Measurements from ENCODE around the gene TENM4.

TENM4 gene

GRCh38 chr11:78795621-78796261 is 645.1 kb downstream of the TENM4 start:
- peak; percentile 25 for DNase-seq

- no peak for DNase-seq
Observed at GRCh38 chr11:78791964-78792363, 648.9 kb downstream of the TENM4 start.

- no peak for DNase-seq
Observed at GRCh38 chr11:78791254-78791653, 649.6 kb downstream of the TENM4 start.

- DNase-seq: peak; percentile 14
Observed at GRCh38 chr11:78790784-78791183, 650.0 kb downstream of the TENM4 start.

GRCh38 chr11:78789375-78789774 is 651.5 kb downstream of the TENM4 start:
- DNase-seq: no peak

GRCh38 chr11:78788533-78788932 is 652.3 kb downstream of the TENM4 start:
- no peak for DNase-seq

- DNase-seq: no peak
Observed at GRCh38 chr11:78787696-78788095, 653.1 kb downstream of the TENM4 start.

GRCh38 chr11:78786746-78787145 is 654.1 kb downstream of the TENM4 start:
- no peak for DNase-seq

GRCh38 chr11:78786086-78786485 is 654.7 kb downstream of the TENM4 start:
- no peak for DNase-seq

GRCh38 chr11:78784321-78785061 is 656.3 kb downstream of the TENM4 start:
- DNase-seq: no peak

GRCh38 chr11:78783846-78784245 is 657.0 kb downstream of the TENM4 start:
- DNase-seq: no peak

GRCh38 chr11:78783301-78783700 is 657.5 kb downstream of the TENM4 start:
- DNase-seq: no peak

- DNase-seq: no peak
Observed at GRCh38 chr11:78782725-78783124, 658.1 kb downstream of the TENM4 start.

GRCh38 chr11:78780889-78781288 is 659.9 kb downstream of the TENM4 start:
- DNase-seq: no peak

GRCh38 chr11:78773492-78773891 is 667.3 kb downstream of the TENM4 start:
- DNase-seq: no peak

GRCh38 chr11:78773077-78773476 is 667.8 kb downstream of the TENM4 start:
- no peak for DNase-seq

GRCh38 chr11:78772186-78772585 is 668.6 kb downstream of the TENM4 start:
- no peak for DNase-seq

- DNase-seq: no peak
Observed at GRCh38 chr11:78770931-78771330, 669.9 kb downstream of the TENM4 start.

- DNase-seq: no peak
Observed at GRCh38 chr11:78768971-78769370, 671.9 kb downstream of the TENM4 start.

GRCh38 chr11:78768345-78768744 is 672.5 kb downstream of the TENM4 start:
- no peak for DNase-seq

- DNase-seq: no peak
Observed at GRCh38 chr11:78767027-78767932, 673.5 kb downstream of the TENM4 start.

GRCh38 chr11:78764946-78765345 is 675.9 kb downstream of the TENM4 start:
- DNase-seq: no peak

- no peak for DNase-seq
Observed at GRCh38 chr11:78763664-78764063, 677.2 kb downstream of the TENM4 start.

- DNase-seq: no peak
Observed at GRCh38 chr11:78762105-78762504, 678.7 kb downstream of the TENM4 start.

All from NCI-H1092 (cell line).